Hepatocyte (in vitro differentiated cells): ENCODE results near the gene LRRC1. TPM values are rescaled to one million over a fixed set of nuclear protein-coding genes. Genes with fewer than 3 reads are reported as not detected.

Experiments
- DNase-seq: peaks from one replicate; pipeline ENCODE4 v3.0.0-alpha.2; 2016; ENCODE audit warnings: low spot score
- H2AFZ ChIP-seq: fragments of 200-600 bp; sonication (generic); 2 replicates; pipeline ENCODE4 v1.6.0; 2016; ENCODE audit warnings: antibody characterized with exemption, mild to moderate bottlenecking
- H3K27ac ChIP-seq: fragments of 200-600 bp; sonication (generic); 2 replicates; pipeline ENCODE4 v1.5.1; 2016; ENCODE audit warnings: mild to moderate bottlenecking
- H3K27me3 ChIP-seq: fragments of 200-600 bp; sonication (generic); 2 replicates; pipeline ENCODE4 v1.6.1; 2016
- H3K36me3 ChIP-seq: fragments of 200-600 bp; sonication (generic); replicated peaks from 2 replicates; pipeline ENCODE4 v1.5.1; 2016; ENCODE audit warnings: low read depth; ENCODE audit not compliant: insufficient read depth
- H3K4me1 ChIP-seq: fragments of 200-600 bp; sonication (generic); 2 replicates; pipeline ENCODE4 v1.5.1; 2016; ENCODE audit warnings: mild to moderate bottlenecking, moderate library complexity; ENCODE audit not compliant: insufficient read depth
- H3K4me2 ChIP-seq: fragments of 200-600 bp; sonication (generic); 2 replicates; pipeline ENCODE4 v1.6.0; 2016
- H3K4me3 ChIP-seq: fragments of 200-600 bp; sonication (generic); 2 replicates; pipeline ENCODE4 v1.5.1; 2016; ENCODE audit warnings: mild to moderate bottlenecking
- H3K79me2 ChIP-seq: fragments of 200-600 bp; sonication (generic); 2 replicates; pipeline ENCODE4 v1.6.0; 2017; ENCODE audit warnings: mild to moderate bottlenecking
- H3K9me2 ChIP-seq: fragments of 200-600 bp; sonication (generic); replicated peaks from 2 replicates; pipeline ENCODE4 v1.6.0; 2017; ENCODE audit warnings: mild to moderate bottlenecking; ENCODE audit not compliant: insufficient read depth
- H3K9me3 ChIP-seq: fragments of 200-600 bp; sonication (generic); 2 replicates; pipeline ENCODE4 v1.5.1; 2016; ENCODE audit warnings: low read depth, mild to moderate bottlenecking
- H4K20me1 ChIP-seq: fragments of 200-600 bp; sonication (generic); 2 replicates; pipeline ENCODE4 v1.6.0; 2016; ENCODE audit warnings: mild to moderate bottlenecking; ENCODE audit not compliant: insufficient read depth, poor library complexity, severe bottlenecking
- EZH2 ChIP-seq: fragments of 200-600 bp; sonication (generic); IDR thresholded peaks from 2 replicates; pipeline ENCODE4 v1.6.1; 2016; ENCODE audit warnings: antibody characterized with exemption, mild to moderate bottlenecking, borderline replicate concordance
- EZH2phosphoT487 ChIP-seq: fragments of 200-600 bp; sonication (generic); IDR thresholded peaks from one replicate; pipeline ENCODE4 v1.6.1; 2018; ENCODE audit warnings: antibody characterized with exemption, mild to moderate bottlenecking, low read depth, moderate library complexity; ENCODE audit not compliant: unreplicated experiment, severe bottlenecking
- WGBS: methylation state at CpG from one replicate; pipeline ENCODE4 v1.1.6; 2016; ENCODE audit warnings: low lambda C conversion rate; ENCODE audit errors: missing lambda C conversion rate; 5-methylcytosine and 5-hydroxymethylcytosine counted together
- polyA plus RNA-seq: library from polyadenylated mRNA; unstranded; fragments of >200 nt; fragmentation: Nextera tagmentation; extraction: Ambion mirVana; gene quantifications from 2 replicates; pipeline ENCODE4 v1.2.1, GENCODE V29; 2016
- total RNA-seq: library from RNA; depleted of rRNA; stranded (reverse); fragments of >200 nt; gene quantifications from 2 replicates; pipeline ENCODE4 v1.2.3, GENCODE V29; 2014
- TF ChIP-seq, protein P1 (sequence below): fragments of 200-600 bp; sonication (generic); IDR thresholded peaks from 2 replicates; pipeline ENCODE4 v1.5.1; 2016; ENCODE audit warnings: antibody characterized with exemption, mild to moderate bottlenecking; ENCODE audit not compliant: poor library complexity

The LRRC1 gene
- total and polyA plus RNA-seq, 2 experiments from 2014 or later: 54.3 to 61.4 TPM

- H3K4me3 ChIP-seq: peak overlapping the region; percentile 84
- no peaks in the 10 kb centered on the region for H3K36me3 ChIP-seq
- H3K4me1 ChIP-seq: peaks cover 15% of the 10 kb centered on the region
- H3K27me3 ChIP-seq: no peaks in the 10 kb centered on the region
- peak overlapping the region; percentile 49 for H2AFZ ChIP-seq
- H3K27ac ChIP-seq: peak overlapping the region; percentile 95
- no peaks in the 10 kb centered on the region for H3K9me3 ChIP-seq
- H3K4me2 ChIP-seq: peak overlapping the region; percentile 87
- H3K9me2 ChIP-seq: no peaks in the 10 kb centered on the region
- DNase-seq: peak; percentile 68
- 1% methylated on average over 47 of the region's 47 CpGs for WGBS
- H3K79me2 ChIP-seq: peaks cover 70% of the 10 kb centered on the region
- peaks cover 31% of the 10 kb centered on the region for H4K20me1 ChIP-seq
- TF ChIP-seq EZH2 (no peak), EZH2phosphoT487 (no peak)
- TF ChIP-seq, protein P1, sequence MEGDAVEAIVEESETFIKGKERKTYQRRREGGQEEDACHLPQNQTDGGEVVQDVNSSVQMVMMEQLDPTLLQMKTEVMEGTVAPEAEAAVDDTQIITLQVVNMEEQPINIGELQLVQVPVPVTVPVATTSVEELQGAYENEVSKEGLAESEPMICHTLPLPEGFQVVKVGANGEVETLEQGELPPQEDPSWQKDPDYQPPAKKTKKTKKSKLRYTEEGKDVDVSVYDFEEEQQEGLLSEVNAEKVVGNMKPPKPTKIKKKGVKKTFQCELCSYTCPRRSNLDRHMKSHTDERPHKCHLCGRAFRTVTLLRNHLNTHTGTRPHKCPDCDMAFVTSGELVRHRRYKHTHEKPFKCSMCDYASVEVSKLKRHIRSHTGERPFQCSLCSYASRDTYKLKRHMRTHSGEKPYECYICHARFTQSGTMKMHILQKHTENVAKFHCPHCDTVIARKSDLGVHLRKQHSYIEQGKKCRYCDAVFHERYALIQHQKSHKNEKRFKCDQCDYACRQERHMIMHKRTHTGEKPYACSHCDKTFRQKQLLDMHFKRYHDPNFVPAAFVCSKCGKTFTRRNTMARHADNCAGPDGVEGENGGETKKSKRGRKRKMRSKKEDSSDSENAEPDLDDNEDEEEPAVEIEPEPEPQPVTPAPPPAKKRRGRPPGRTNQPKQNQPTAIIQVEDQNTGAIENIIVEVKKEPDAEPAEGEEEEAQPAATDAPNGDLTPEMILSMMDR: no peak
Observed at GRCh38 chr6:53795702-53796450, 1.1 kb downstream of the LRRC1 start.

GRCh38 chr6:53796451-53796780 lies 1.6 kb downstream of the LRRC1 start:
- no peak for DNase-seq
- no peaks in the 10 kb centered on the region for H3K9me2 ChIP-seq
- H2AFZ ChIP-seq: peak overlapping the region; percentile 49
- no peak for TF ChIP-seq EZH2phosphoT487
- TF ChIP-seq EZH2: no peak
- TF ChIP-seq, protein P1: no peak
- H3K79me2 ChIP-seq: peaks cover 70% of the 10 kb centered on the region
- H4K20me1 ChIP-seq: peaks cover 36% of the 10 kb centered on the region
- no peaks in the 10 kb centered on the region for H3K9me3 ChIP-seq
- peaks cover 15% of the 10 kb centered on the region for H3K4me1 ChIP-seq
- H3K36me3 ChIP-seq: no peaks in the 10 kb centered on the region
- peak overlapping the region; percentile 84 for H3K4me3 ChIP-seq
- peak overlapping the region; percentile 95 for H3K27ac ChIP-seq
- H3K27me3 ChIP-seq: no peaks in the 10 kb centered on the region
- 27% methylated on average over 3 of the region's 3 CpGs for WGBS
- H3K4me2 ChIP-seq: peak overlapping the region; percentile 87

GRCh38 chr6:53796791-53797190 lies 2.0 kb downstream of the LRRC1 start:
- DNase-seq: no peak
- Histone ChIP-seq H4K20me1 (peaks cover 40% of the 10 kb centered on the region), H3K79me2 (peaks cover 70% of the 10 kb centered on the region), H3K4me2 (peak overlapping the region; percentile 87), H3K9me2 (no peaks in the 10 kb centered on the region), H3K4me3 (peak overlapping the region; percentile 84), H3K27me3 (no peaks in the 10 kb centered on the region), H3K27ac (peak overlapping the region; percentile 95), H3K4me1 (peaks cover 15% of the 10 kb centered on the region), H2AFZ (no peak overlapping the region), H3K9me3 (no peaks in the 10 kb centered on the region), H3K36me3 (no peaks in the 10 kb centered on the region)
- TF ChIP-seq EZH2phosphoT487: no peak
- no peak for TF ChIP-seq EZH2
- TF ChIP-seq, protein P1: no peak
- 42% methylated on average over 5 of the region's 5 CpGs for WGBS
